Prostate gland (tissue), 2 donors: ENCODE measurements around the gene SLC25A52.
"Not testable (repeated sequence)": the region's sequence is repeated elsewhere in the genome, so short reads cannot be mapped to it uniquely, and the experiment has no call there.

Source experiments
- POLR2A ChIP-seq: fragments of 450-650 bp; IDR thresholded peaks from one replicate; pipeline ENCODE4 v1.6.1; 2016; ENCODE audit warnings: antibody characterized with exemption, mild to moderate bottlenecking
- POLR2AphosphoS5 ChIP-seq: sonication (generic); formaldehyde crosslinking; IDR thresholded peaks from one replicate; pipeline ENCODE4 v1.6.1; 2017; ENCODE audit warnings: antibody characterized with exemption
- TF ChIP-seq, protein P1 (sequence below), 4 experiments: fragments of 200-600 bp in 2 of 4; fragments of 450-650 bp in 2 of 4; sonication (generic) in 2 of 4; IDR thresholded peaks; 1 replicate in 3 of 4; 2 replicates in 1 of 4; pipeline ENCODE4 v1.5.1; 2016 to 2019; ENCODE audit warnings: antibody characterized with exemption in 4 of 4, mild to moderate bottlenecking in 2 of 4, moderate library complexity in 2 of 4

DNA sequence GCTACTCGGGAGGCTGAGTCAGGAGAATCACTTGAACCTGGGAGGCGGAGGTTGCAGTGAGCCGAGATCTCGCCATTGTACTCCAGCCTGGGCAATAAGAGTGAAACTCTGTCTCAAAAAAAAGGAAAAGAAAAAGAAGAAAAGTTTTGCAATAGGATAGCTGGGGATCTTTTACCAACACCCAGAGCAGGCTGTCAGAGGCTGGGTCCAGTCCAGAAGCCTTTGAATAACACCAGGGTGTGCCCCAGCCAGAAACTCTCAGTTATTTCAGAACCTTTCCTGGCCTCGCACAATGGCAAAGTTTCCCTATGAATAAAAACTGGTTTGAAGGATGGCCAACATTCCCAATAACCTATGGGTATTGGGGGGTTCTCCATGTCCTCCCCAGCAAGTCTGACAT lies 17.1 kb downstream of the SLC25A52 start:
- TF ChIP-seq POLR2A, POLR2AphosphoS5: not testable (repeated sequence)
- TF ChIP-seq, protein P1, sequence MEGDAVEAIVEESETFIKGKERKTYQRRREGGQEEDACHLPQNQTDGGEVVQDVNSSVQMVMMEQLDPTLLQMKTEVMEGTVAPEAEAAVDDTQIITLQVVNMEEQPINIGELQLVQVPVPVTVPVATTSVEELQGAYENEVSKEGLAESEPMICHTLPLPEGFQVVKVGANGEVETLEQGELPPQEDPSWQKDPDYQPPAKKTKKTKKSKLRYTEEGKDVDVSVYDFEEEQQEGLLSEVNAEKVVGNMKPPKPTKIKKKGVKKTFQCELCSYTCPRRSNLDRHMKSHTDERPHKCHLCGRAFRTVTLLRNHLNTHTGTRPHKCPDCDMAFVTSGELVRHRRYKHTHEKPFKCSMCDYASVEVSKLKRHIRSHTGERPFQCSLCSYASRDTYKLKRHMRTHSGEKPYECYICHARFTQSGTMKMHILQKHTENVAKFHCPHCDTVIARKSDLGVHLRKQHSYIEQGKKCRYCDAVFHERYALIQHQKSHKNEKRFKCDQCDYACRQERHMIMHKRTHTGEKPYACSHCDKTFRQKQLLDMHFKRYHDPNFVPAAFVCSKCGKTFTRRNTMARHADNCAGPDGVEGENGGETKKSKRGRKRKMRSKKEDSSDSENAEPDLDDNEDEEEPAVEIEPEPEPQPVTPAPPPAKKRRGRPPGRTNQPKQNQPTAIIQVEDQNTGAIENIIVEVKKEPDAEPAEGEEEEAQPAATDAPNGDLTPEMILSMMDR (IDR thresholded peaks at IDR 0.05): not testable (repeated sequence)
